Activated gamma-delta T cell treated with anti-CD3 and anti-CD28 coated beads, Interleukin-2, amount 50 U/mL, for 16 hours (primary cell): ENCODE measurements around the gene FAM72B.
"Not testable (repeated sequence)": the region's sequence is repeated elsewhere in the genome, so short reads cannot be mapped to it uniquely, and the experiment has no call there.

Source experiments
- DNase-seq: peaks from one replicate; pipeline ENCODE4 v3.0.0-alpha.2; 2020; ENCODE audit warnings: low read depth

The FAM72B gene

DNA sequence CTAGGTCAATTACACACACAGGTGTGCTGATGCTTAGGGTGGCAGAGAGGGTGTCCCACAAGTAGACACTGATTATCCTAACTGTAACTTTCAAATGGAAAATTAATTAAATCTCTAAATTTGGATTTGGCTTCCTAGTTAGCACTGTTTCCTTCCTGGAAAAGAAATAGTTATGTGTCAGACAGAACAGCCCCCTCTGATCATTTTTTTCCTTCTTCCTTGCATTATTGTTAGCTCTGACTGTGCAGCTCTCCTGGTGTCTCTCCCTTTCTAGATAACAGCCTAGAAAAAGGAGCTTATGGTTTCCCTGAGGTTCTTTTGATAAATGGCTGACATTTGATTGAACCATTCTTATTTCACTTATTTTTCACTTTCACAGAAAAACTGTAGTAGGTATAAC lies 31.4 kb downstream of the FAM72B start:
- DNase-seq: not testable (repeated sequence)

DNA sequence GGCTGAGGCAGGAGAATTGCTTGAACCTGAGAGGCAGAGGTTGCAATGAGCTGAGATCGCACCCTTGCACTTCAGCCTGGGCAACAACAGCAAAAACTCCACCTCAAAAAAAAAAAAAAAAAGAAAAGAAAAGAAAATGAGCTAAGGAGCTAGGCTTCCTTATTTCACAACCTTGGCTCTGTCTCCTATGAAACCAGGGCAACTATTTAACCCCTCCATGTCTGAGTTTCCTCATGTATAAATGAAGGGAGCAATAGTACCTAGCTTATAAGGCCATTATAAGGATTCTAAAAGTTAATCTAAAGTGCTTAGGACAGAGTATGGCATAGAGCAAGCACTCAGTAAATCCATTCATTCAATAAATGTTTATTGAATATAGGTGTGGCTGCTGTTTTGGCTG lies 32.8 kb downstream of the FAM72B start:
- DNase-seq: not testable (repeated sequence)

DNA sequence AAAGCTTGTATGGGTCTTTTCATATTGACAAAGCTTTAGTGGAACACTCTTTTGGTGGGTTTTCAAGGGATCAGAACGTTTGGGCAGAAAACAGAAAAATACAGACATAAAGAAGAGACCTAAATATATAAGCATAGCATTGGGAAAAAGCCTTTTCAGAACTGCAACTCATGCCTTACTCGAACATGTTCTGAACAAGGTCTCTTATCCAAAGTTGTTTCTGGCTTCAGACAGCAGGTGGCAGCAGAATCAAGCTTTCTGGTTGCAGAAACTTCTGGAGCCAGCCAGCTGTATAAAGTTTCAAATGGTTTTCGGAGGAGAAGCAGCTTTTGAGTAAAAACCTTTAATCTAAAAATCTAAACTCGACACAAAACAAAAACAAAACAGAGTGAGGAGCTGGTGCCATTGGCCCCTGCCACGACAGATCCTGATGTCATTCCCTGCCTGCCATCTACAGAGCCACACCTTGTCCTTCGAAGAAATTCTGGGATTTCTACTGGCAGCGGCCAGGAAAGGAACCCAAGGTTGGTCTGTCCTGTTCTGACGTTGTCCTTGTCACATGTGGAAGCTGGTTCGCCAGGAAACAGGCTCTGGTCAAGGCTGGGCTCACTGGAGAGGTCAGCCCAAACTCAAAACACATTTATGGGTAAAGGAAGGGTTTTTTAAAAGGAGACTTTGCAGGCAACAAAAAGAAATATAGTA lies 35.5 kb downstream of the FAM72B start:
- not testable (repeated sequence) for DNase-seq

DNA sequence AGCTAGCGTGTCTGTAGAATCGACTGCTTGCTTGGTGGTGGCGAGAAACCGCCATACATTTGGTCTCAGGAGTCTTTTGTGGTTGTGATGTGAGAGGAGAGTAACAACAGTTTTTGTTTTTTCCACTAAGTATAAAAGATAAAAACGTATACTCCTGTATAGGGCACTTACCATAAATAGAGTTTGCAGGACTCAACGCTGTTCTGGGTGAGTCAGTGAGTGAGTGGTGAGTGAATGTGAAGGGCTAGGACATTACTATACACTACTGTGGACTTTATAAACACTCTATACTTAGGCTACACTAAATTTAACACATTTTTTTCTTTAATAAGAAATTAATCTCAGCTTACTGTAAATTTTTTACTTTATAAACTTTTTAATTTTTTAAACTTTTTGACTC lies 43.7 kb downstream of the FAM72B start:
- DNase-seq: not testable (repeated sequence)

DNA sequence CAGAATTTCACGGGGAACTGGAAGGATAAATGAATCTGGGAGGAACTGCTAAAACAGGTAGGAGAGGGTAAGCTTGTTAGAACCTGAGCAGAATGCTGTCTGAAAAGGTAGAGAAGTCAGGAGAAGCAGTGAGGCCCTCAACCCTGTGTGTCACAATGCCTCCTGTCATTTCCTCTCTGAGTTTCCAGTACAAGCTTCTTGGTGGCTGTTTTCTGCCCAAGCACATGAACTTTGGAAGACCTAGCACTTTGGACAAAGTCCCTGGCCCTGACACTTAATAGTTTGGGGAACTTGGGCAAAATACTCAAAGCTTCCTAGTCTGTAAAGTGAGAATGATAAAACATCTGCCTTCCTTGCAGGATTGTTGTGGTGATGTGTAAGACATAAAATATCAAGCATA lies 52.6 kb downstream of the FAM72B start:
- DNase-seq: not testable (repeated sequence)

DNA sequence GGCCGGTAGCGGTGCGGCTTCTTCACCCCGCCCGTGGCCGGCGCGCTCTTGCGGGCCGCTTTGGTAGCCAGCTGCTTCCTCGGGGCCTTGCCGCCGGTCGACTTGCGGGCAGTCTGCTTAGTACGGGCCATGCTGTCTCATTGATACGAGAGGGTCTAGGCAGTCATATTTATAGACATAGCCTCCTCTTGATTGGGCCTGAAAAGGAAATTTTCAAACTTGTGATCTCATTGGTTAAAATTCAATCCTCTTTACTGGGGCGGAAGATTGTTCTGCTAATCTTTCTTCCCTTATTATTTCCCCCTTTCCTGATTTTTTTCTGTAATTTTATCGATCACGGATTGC lies 65.7 kb downstream of the FAM72B start:
- not testable (repeated sequence) for DNase-seq
